Jurkat, Clone E6-1 (cell line): ENCODE data around the gene CRHR2.

Experiments used
- DNase-seq: peaks from one replicate; pipeline ENCODE4 v3.0.0-alpha.2; 2011; ENCODE audit warnings: low read depth, low spot score
- H3K4me3 ChIP-seq: 2 replicates; pipeline ENCODE4 v1.5.1; 2011; ENCODE audit warnings: mild to moderate bottlenecking, low read length, control low read depth, moderate library complexity

CRHR2 gene

DNA sequence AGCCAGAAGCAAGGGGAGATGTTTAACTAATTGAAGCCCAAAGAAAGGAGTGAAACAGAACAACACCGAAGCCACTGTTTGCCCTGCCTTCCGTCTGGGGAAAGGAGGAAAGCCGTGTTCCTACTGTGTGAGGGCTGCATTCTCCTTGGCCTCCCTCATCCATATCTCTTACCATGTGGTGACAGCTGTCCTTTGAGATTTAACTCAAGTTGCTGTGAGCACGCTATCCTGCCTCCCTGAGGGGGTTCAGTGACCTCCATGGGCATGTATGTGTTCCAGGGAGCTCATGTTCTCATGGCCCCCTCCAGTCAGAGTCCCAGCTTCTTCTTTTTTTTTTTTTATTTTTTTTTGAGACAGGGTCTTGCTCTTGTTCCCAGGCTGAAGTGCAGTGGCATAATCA lies 26.2 kb upstream of the CRHR2 start:
- no peak overlapping the region for H3K4me3 ChIP-seq
- DNase-seq = no peak

- no peak for DNase-seq
Observed at GRCh38 chr7:30707391-30708357, 25.4 kb upstream of the CRHR2 start.

GRCh38 chr7:30706908-30707307 lies 24.7 kb upstream of the CRHR2 start:
- DNase-seq = no peak
- H3K4me3 ChIP-seq = no peak overlapping the region

More at GRCh38 chr7:30707391-30708357, 25.4 kb upstream of the CRHR2 start:
- no peak overlapping the region for H3K4me3 ChIP-seq

DNA sequence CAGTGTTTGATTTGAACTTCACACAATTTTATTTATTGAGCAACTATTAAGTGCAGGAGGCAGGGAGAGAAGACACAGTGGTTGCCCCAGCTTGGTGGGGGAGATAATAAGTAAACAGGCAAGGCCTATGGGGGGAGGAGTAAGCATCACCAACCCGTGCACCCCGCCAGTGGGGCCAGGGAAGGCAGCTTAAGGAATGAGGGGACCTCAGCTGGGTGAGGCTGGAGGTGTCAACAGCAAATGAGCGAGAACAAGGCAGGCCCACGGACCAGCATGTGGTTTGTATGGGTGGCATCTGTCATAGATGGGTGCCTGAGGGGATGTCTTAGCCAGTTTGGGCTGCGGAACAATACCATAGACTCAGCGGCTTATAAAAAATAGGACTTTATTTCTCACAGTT lies 24.1 kb upstream of the CRHR2 start:
- no peak for DNase-seq
- no peak overlapping the region for H3K4me3 ChIP-seq

- no peak overlapping the region for H3K4me3 ChIP-seq
- no peak for DNase-seq
Observed at GRCh38 chr7:30705596-30705995, 23.3 kb upstream of the CRHR2 start.

- H3K4me3 ChIP-seq = no peak overlapping the region
- DNase-seq = no peak
Observed at GRCh38 chr7:30705008-30705407, 22.8 kb upstream of the CRHR2 start.

DNA sequence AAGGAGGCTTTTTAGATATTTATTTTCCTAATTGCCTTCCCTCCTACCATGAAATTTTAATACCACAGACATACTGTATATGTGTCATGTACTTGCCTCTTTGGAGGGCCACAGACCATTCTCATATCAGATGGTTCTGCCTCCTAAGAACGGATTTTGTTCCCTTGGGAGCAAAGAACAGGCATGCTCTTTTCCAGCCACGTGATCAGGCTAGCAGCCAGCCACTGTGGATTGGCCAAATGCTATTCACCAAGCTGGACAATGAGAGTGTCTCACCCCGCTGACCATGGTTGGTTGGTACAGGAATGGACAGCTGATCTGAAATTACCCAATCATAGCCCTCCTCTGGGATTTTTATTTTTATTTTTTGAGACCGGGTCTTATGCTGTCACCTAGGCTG lies 21.5 kb upstream of the CRHR2 start:
- DNase-seq = no peak
- H3K4me3 ChIP-seq = no peak overlapping the region

- H3K4me3 ChIP-seq = no peak overlapping the region
- no peak for DNase-seq
Observed at GRCh38 chr7:30702200-30702599, 19.9 kb upstream of the CRHR2 start.

GRCh38 chr7:30700941-30701340 lies 18.7 kb upstream of the CRHR2 start:
- DNase-seq = no peak
- no peak overlapping the region for H3K4me3 ChIP-seq

DNA sequence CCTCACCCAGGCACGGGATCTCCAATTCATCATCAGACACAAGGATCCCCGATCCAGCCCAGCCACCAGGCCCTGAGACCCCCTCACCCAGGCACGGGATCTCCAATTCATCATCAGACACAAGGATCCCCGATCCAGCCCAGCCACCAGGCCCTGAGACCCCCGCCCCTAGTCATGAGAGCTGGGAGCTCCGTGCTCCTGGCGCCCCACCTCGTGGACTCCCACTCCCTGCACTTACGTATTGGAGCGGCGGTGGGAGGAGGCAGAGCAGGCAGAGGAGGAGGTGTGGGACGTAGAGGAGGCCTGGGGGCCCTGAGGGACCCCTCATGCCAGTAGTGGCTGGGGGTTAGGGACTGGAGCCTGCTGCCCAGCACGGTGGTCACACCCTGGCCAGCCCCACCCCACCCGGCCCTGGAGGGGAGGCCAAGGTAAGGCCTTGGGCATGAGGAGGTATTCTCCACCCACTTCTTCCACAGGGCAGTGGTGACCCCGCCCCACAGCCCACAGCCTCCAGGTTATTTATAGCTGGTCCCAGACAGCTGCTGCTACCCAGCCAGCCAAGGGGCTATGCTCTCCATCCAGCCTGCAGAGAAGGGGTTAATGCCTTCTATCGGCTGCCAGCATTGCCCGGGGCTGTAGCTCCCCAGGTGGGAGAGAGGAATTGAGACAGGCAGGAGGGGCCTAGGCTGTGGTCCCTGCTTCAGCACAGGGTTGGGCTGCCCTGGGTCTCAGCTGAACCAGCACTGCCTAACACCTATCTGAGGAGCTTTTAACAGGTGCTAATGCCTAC lies 17.6 kb upstream of the CRHR2 start:
- no peak for DNase-seq
- H3K4me3 ChIP-seq = no peak overlapping the region

- H3K4me3 ChIP-seq = no peak overlapping the region
- no peak for DNase-seq
Observed at GRCh38 chr7:30698481-30698880, 16.2 kb upstream of the CRHR2 start.

DNA sequence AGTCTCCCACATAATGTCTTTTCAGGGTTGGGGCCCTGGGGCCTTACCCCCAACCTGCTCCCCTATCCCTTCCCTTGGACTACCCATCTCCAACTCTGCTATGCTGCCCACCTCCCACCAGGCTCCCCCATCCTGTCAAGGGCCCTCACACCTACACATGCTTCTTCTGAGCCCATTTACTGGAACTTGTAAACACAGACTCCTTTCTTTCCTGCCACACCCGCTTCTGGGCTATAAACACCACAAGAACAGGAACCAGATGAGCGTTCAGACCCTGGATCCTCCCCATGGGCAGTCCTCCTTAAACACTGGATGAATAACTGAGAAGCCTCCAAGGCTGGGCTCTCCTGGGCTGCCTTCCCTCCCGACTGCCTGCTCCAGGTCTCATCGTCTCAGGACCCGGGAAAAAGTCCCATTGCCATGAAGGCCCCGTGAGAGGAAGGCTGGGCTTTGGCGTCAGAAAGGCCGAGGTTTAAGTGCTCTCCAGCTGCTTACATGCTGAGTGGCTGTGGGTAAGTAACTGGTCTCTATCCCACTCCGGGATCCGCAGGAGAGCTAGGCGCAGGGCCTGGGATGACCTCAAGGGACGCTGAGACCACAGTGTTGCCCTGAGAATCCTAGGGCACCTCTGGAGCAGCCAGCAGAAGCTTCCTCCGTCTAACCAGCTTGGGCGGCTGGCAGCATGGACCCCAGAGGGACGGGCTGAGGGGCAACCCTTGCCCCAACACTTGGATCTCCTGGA lies 15.6 kb upstream of the CRHR2 start:
- no peak for DNase-seq
- H3K4me3 ChIP-seq = no peak overlapping the region

- no peak for DNase-seq
- no peak overlapping the region for H3K4me3 ChIP-seq
Observed at GRCh38 chr7:30694774-30695721, 12.8 kb upstream of the CRHR2 start.

- H3K4me3 ChIP-seq = no peak overlapping the region
- no peak for DNase-seq
Observed at GRCh38 chr7:30694218-30694745, 12.0 kb upstream of the CRHR2 start.

DNA sequence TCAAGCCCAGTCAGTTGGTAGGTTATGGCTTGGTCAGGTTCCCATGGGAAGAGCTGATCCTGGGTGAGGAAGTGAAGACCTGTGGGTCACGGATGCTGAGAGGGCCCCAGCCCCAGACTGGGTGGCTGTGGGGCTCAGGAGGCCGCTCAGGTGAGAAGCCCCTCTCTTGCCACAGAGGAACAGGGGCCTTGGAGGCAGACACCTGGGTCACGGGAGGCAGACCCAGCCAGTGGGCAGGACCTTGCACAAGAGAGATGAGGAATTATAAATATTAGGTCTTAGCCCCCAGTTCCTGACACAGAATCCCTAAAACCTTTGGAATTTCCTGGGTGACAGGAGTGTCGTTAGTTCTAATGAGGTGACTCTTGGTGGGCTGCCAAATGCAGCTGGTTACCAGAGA lies 10.6 kb upstream of the CRHR2 start:
- no peak overlapping the region for H3K4me3 ChIP-seq
- DNase-seq = no peak

- DNase-seq = no peak
- no peak overlapping the region for H3K4me3 ChIP-seq
Observed at GRCh38 chr7:30692438-30692837, 10.2 kb upstream of the CRHR2 start.

GRCh38 chr7:30690011-30690410 lies 7.8 kb upstream of the CRHR2 start:
- DNase-seq = no peak
- no peak overlapping the region for H3K4me3 ChIP-seq

DNA sequence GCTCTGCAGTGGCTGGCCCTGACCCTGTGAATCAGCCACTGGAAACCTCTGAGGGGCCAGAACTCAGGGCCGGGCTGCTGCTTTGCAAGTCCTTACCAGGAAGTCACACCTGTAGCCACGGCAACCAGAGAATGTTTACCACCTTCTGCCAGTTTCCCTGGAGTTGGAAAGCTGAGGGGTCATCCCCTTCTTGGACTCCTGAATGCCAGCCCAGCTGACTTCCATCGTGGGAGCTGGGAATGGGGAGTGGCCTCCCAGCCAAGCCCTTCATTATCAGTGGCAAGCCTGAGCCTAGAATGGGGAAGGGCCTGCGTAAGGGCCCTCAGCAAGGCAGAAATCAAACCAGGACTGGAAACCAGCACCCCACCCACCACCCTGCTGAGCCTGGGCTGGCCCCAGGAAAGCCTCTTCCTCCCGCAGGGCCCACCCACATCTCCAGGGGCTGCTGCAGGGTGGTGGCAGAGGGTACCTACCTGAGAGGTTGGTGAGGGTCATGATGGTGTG lies 6.5 kb upstream of the CRHR2 start:
- no peak for DNase-seq
- no peak overlapping the region for H3K4me3 ChIP-seq
